ENCODE measurements around the gene EPHB1. TPM values are rescaled to one million over a fixed set of nuclear protein-coding genes. Genes with fewer than 3 reads are reported as not detected.

The EPHB1 gene
- total and polyA plus RNA-seq, 9 donors: 3.5 to 53.4 (median 34.4) TPM

DNA sequence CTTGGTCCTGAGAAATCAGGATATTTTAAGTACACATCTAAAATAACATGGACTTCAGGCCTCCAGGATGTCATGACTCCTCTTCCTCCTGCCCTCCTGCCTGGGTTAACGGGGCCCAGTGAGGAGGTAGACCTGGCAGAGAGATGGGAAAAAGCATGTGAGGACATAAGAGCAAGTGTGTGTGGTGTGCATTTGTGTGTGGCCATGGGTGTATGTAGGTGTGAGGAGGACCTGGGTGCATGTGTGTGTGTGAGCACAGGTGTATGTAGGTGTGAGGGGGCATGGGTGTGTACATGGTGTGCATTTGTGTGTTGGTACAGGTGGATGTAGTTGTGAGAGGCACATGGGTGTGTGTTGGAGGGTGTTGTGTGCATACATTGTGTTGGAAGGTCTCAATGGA, 105.4 kb downstream of the EPHB1 start:
- no peaks in the 10 kb centered on the region for H3K27me3 ChIP-seq (ENCODE audit: control insufficient read depth, insufficient read depth, low read length)
- DNase-seq: no peak
- no peak overlapping the region for H3K4me3 ChIP-seq (ENCODE audit: low read length)
- WGBS (ENCODE audit: insufficient coverage): 83% methylated on average over 1 of the region's 1 CpG
- H3K36me3 ChIP-seq (ENCODE audit: control insufficient read depth, insufficient read depth, low read length): no peaks in the 10 kb centered on the region
- no peaks in the 10 kb centered on the region for H3K9me3 ChIP-seq (replicated peaks; ENCODE audit: control insufficient read depth, low read depth, low read length)
- H3K4me1 ChIP-seq (ENCODE audit: control insufficient read depth, insufficient read depth, low read length): peaks cover 7% of the 10 kb centered on the region
- H3K27ac ChIP-seq (ENCODE audit: low read length): no peak overlapping the region

DNA sequence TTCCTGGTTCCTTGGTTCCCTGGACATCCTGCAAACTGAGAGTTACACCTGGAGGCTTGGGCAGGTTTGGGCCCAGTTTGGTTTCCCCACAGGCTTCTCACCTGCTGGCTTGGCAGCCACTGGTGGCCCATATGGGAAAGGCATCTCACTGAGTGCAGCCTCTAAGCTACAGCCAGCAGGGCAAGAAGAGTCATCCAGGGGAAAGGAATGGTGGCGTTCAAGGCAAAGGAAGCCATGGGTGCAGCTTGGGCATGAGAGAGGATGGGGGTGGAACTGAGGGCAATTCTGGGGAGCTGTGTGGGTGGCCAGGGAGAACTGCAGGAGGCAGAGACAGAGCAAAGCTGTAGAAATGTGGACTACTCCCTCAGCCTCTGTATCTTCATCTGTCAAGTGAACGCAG, 106.4 kb downstream of the EPHB1 start:
- no peaks in the 10 kb centered on the region for H3K27me3 ChIP-seq (ENCODE audit: control insufficient read depth, insufficient read depth, low read length)
- no peak overlapping the region for H3K4me3 ChIP-seq (ENCODE audit: low read length)
- no peak for DNase-seq
- no peaks in the 10 kb centered on the region for H3K36me3 ChIP-seq (ENCODE audit: control insufficient read depth, insufficient read depth, low read length)
- peaks cover 7% of the 10 kb centered on the region for H3K4me1 ChIP-seq (ENCODE audit: control insufficient read depth, insufficient read depth, low read length)
- H3K9me3 ChIP-seq (replicated peaks; ENCODE audit: control insufficient read depth, low read depth, low read length): no peaks in the 10 kb centered on the region
- WGBS (ENCODE audit: insufficient coverage): 44% methylated on average over 1 of the region's 2 CpGs
- H3K27ac ChIP-seq (ENCODE audit: low read length): no peak overlapping the region

DNA sequence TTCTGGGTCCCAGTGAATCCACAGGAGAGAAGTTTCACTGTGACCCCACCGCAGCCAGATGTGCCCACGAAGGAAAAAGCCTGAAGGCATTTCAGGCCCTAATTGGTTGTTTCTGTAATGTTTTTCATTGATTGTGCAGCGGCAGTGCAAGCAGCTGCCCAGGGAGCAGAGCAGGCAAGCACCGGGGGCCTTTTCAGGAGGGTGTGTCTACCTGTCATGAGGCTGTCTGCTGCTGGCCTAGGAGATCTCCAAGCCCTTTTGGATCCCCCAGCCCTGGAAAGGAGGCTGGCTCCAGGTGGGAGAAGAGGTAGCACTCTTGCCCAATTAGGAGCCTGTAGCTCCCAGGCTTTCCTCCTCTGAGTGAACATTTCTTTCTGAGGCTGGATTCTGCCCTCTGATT, 108.8 kb downstream of the EPHB1 start:
- Histone ChIP-seq H3K27ac (ENCODE audit: low read length) (no peak overlapping the region), H3K27me3 (ENCODE audit: control insufficient read depth, insufficient read depth, low read length) (no peaks in the 10 kb centered on the region), H3K36me3 (ENCODE audit: control insufficient read depth, insufficient read depth, low read length) (no peaks in the 10 kb centered on the region), H3K9me3 (replicated peaks; ENCODE audit: control insufficient read depth, low read depth, low read length) (no peaks in the 10 kb centered on the region), H3K4me3 (ENCODE audit: low read length) (no peak overlapping the region), H3K4me1 (ENCODE audit: control insufficient read depth, insufficient read depth, low read length) (peaks cover 7% of the 10 kb centered on the region)
- WGBS (ENCODE audit: insufficient coverage): 43% methylated on average over 4 of the region's 4 CpGs
- DNase-seq: no peak

DNA sequence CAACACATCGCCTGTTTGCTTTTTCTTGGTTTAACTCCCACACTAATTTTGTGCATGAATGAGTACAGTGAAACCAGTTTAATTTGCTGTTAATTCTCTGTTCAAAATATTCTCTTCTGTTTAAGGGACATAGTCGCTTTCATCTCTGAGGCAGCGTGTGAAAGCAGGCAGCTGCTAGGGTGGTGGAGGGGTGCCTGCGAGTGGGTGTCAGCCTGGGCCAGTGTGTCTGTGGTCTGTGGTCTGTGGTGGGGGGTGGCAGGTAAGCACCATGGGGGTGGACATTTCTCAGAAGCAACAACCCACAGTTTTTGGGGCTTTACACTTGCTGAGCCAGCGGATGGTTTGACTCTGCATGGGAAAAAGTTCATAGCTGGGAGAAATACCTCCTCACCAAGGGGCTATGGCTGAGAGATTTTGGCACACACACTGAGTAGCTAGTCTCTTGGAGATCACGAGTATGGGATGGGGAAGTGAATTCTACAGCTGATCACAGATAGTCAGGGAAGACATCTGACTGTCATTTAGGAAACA, 109.2 kb downstream of the EPHB1 start:
- H3K4me1 ChIP-seq (ENCODE audit: control insufficient read depth, insufficient read depth, low read length): peaks cover 7% of the 10 kb centered on the region
- whole genome bisulfite sequencing (ENCODE audit: insufficient coverage): 71% methylated on average over 1 of the region's 6 CpGs
- no peaks in the 10 kb centered on the region for H3K36me3 ChIP-seq (ENCODE audit: control insufficient read depth, insufficient read depth, low read length)

DNA sequence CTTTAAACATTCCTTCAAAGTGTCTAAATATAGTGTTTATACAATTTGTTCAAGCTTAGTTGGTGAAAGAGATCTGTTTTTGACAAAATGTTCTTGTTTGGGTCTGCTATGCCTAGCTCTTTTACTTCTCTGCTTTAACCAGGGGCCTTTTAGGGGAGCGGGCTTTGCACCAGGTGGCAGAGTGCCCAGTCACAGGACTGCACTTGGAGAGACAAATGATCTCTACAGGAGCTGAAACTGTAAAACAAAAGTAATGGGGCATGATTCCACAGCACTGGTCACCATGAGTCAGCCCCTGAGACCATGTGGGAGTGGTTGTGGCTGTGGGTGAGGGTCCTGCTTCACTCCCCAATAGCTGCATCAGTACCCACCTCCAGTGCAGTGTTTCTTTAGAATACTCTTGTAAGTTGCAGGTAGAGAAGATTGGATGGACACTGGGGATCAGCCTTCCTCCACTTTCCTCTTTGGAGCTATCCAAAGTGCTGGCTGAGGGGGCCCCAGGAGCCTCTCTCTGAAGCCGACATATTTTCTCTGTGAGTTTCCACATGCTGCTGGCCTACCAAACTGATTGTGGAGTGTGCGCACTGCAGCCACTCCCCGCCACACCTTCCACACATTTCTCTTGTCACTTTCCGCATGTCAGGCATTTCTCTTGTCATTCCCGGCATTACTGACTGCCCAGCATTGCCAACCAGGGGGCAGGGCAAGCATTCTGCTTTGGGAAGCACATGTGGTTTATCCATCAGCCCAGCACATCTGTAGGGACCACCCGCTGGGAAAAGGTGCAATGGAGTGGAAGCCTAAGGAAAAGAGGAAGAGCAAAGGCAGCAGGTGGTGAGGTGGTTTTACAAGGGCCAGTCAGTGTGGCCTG, 110.0 kb downstream of the EPHB1 start:
- no peaks in the 10 kb centered on the region for H3K36me3 ChIP-seq (ENCODE audit: control insufficient read depth, insufficient read depth, low read length)
- H3K4me1 ChIP-seq (ENCODE audit: control insufficient read depth, insufficient read depth, low read length): peaks cover 7% of the 10 kb centered on the region
- H3K27ac ChIP-seq (ENCODE audit: low read length): no peak overlapping the region
- H3K27me3 ChIP-seq (ENCODE audit: control insufficient read depth, insufficient read depth, low read length): no peaks in the 10 kb centered on the region
- DNase-seq: peak; percentile 57
- 59% methylated on average over 6 of the region's 7 CpGs for WGBS (ENCODE audit: insufficient coverage)
- H3K9me3 ChIP-seq (replicated peaks; ENCODE audit: control insufficient read depth, low read depth, low read length): no peaks in the 10 kb centered on the region
- H3K4me3 ChIP-seq (ENCODE audit: low read length): no peak overlapping the region

More for the DNA sequence above, 109.2 kb downstream of the EPHB1 start:
- Histone ChIP-seq H3K4me3 (ENCODE audit: low read length) (no peak overlapping the region), H3K9me3 (replicated peaks; ENCODE audit: control insufficient read depth, low read depth, low read length) (no peaks in the 10 kb centered on the region), H3K27ac (ENCODE audit: low read length) (no peak overlapping the region), H3K27me3 (ENCODE audit: control insufficient read depth, insufficient read depth, low read length) (no peaks in the 10 kb centered on the region)
- DNase-seq: peak; percentile 13

DNA sequence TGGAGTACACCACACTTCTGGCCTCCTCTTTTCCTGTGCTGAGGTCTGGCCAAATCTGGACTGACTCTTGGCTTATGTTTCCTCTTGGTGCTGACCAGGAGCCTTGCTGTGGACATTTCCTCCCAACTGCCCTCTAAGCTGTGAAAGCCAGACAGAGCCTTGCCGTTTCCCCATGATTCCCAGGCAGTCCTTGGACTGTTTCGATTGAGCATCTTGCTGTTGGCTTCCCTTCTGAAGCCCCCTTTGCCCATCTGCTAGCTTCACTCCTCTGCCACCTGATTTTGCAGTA, 110.5 kb downstream of the EPHB1 start:
- Histone ChIP-seq H3K4me3 (ENCODE audit: low read length) (no peak overlapping the region), H3K27ac (ENCODE audit: low read length) (no peak overlapping the region), H3K4me1 (ENCODE audit: control insufficient read depth, insufficient read depth, low read length) (peaks cover 7% of the 10 kb centered on the region), H3K9me3 (replicated peaks; ENCODE audit: control insufficient read depth, low read depth, low read length) (no peaks in the 10 kb centered on the region), H3K36me3 (ENCODE audit: control insufficient read depth, insufficient read depth, low read length) (no peaks in the 10 kb centered on the region), H3K27me3 (ENCODE audit: control insufficient read depth, insufficient read depth, low read length) (no peaks in the 10 kb centered on the region)
- no peak for DNase-seq
- 90% methylated on average over 2 of the region's 2 CpGs for WGBS (ENCODE audit: insufficient coverage)

DNA sequence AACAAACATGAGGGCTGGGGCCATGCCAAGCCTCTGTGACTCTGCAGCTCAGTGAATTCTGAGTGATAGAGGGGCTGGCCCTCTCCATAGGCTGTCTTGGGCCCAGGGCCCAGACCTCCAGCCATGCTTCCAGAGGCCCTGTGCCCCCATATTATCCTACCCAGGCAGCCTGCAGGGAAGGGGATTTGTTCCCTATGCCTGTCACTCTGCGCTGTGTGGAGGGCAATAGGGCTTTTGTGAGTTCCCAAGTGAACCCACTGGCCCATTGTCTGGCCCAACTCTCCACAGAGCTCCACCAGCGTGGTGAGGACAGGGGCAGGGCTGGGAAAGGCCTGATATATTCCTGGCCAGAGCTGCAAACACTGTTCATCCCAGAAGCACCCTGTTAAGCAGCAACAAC, 113.2 kb downstream of the EPHB1 start:
- no peaks in the 10 kb centered on the region for H3K27me3 ChIP-seq (ENCODE audit: control insufficient read depth, insufficient read depth, low read length)
- H3K4me1 ChIP-seq (ENCODE audit: control insufficient read depth, insufficient read depth, low read length): peaks cover 7% of the 10 kb centered on the region
- H3K27ac ChIP-seq (ENCODE audit: low read length): no peak overlapping the region
- no peak overlapping the region for H3K4me3 ChIP-seq (ENCODE audit: low read length)
- WGBS (ENCODE audit: insufficient coverage): no CpG with 5 or more reads among the region's 2 CpGs
- H3K36me3 ChIP-seq (ENCODE audit: control insufficient read depth, insufficient read depth, low read length): no peaks in the 10 kb centered on the region
- no peaks in the 10 kb centered on the region for H3K9me3 ChIP-seq (replicated peaks; ENCODE audit: control insufficient read depth, low read depth, low read length)
- no peak for DNase-seq

DNA sequence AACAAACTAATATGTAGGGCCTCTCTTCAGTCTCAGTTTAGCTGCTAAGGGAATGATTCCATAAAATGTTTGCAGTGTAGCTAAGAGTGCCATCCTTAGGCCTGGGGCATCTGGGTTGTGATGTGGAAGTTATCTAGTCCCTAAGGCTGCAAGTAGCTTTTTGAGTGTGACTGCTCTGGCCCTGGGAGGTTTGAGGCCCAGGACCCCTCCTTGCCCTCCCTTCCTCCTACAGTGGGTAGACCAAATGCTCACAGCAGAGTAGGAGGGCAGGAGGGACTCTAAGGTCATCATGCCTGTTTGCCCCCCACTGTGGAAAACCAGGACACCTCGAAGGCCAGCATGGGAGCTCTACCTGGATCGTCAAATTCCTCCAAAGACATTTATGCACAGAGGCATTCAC, 115.0 kb downstream of the EPHB1 start:
- H3K36me3 ChIP-seq (ENCODE audit: control insufficient read depth, insufficient read depth, low read length): no peaks in the 10 kb centered on the region
- DNase-seq: no peak
- H3K27me3 ChIP-seq (ENCODE audit: control insufficient read depth, insufficient read depth, low read length): no peaks in the 10 kb centered on the region
- H3K27ac ChIP-seq (ENCODE audit: low read length): no peak overlapping the region
- H3K4me3 ChIP-seq (ENCODE audit: low read length): no peak overlapping the region
- no CpG with 5 or more reads among the region's 2 CpGs for WGBS (ENCODE audit: insufficient coverage)
- H3K4me1 ChIP-seq (ENCODE audit: control insufficient read depth, insufficient read depth, low read length): no peaks in the 10 kb centered on the region
- H3K9me3 ChIP-seq (replicated peaks; ENCODE audit: control insufficient read depth, low read depth, low read length): no peaks in the 10 kb centered on the region

DNA sequence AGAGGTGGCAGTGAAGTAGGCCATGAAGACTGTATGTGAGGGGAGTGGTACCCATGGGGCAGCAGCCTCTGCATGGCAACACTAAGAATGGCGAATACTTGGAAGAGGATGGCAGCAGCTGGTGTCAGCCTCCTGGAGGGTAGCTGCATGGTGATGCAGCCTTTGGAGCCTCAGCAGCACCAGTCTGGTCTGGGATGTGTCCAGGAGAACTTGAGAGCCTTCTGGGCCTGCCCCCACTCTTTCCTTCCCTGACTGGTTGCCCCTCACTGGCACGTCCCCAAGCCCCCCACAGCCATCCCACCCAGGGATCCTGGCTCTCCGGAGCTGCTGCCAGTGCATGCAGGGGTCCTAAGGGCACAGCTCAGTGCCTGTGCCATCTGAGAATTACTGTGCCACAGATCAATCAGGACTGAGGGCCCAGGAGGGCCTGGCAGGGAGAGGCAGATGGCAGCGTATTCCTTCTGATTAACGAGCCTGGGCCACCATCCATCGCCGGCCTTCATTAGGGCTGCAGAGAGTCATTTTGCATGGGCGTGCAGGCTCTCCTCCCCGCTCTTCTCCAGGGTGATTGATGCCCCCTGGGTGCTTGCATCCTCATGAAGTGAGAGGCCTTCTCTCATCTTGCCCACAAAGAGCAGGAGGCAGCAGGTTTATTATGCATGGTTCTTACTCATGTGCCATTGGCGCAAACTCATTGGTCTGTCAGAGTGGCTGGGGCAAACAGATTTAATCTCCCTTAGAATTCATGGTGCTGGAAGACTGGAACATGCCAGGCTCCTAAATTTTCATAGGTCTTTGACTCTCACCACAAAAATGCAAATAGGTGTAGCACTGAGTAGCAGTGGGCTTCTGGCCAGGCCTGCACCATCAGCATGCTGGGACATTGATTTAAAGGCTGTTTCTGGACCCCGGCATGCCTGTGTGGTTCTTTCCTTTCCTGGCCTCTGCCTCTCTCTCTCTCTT, 116.8 kb downstream of the EPHB1 start:
- no peak for DNase-seq
- WGBS (ENCODE audit: insufficient coverage): 88% methylated on average over 8 of the region's 11 CpGs
- no peaks in the 10 kb centered on the region for H3K4me1 ChIP-seq (ENCODE audit: control insufficient read depth, insufficient read depth, low read length)
- H3K4me3 ChIP-seq (ENCODE audit: low read length): no peak overlapping the region
- H3K27ac ChIP-seq (ENCODE audit: low read length): no peak overlapping the region
- H3K36me3 ChIP-seq (ENCODE audit: control insufficient read depth, insufficient read depth, low read length): no peaks in the 10 kb centered on the region
- no peaks in the 10 kb centered on the region for H3K9me3 ChIP-seq (replicated peaks; ENCODE audit: control insufficient read depth, low read depth, low read length)
- H3K27me3 ChIP-seq (ENCODE audit: control insufficient read depth, insufficient read depth, low read length): no peaks in the 10 kb centered on the region

DNA sequence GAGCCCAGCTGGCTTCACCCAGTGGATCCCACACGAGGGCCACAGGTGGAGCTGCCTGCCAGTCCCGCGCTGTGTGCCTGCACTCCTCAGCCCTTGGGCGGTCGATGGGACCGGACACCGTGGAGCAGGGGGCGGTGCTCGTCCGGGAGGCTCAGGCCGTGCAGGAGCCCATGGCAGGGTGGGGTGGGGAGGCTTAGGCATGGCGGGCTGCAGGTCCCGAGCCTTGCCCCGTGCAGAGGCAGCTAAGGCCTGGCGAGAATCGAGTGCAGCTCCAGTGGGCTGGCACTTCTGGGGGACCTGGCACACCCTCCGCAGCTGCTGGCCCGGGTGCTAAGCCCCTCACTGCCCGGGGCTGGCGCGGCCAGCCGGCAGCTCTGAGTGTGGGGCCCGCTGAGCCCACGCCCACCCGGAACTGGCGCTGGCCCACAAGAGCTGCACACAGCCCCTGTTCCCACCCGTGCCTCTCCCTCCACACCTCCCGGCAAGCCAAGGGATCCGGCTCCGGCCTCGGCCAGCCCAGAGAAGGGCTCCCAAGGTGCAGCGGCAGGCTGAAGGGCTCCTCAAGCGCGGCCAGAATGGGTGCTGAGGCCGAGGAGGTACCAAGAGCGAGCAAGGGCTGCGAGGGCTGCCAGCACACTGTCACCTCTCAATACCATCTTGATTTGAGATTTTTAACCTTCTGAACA, 121.4 kb downstream of the EPHB1 start:
- WGBS (ENCODE audit: insufficient coverage): 90% methylated on average over 30 of the region's 37 CpGs
- Histone ChIP-seq H3K4me3 (ENCODE audit: low read length) (no peak overlapping the region), H3K4me1 (ENCODE audit: control insufficient read depth, insufficient read depth, low read length) (no peaks in the 10 kb centered on the region), H3K9me3 (replicated peaks; ENCODE audit: control insufficient read depth, low read depth, low read length) (no peaks in the 10 kb centered on the region), H3K36me3 (ENCODE audit: control insufficient read depth, insufficient read depth, low read length) (no peaks in the 10 kb centered on the region), H3K27me3 (ENCODE audit: control insufficient read depth, insufficient read depth, low read length) (no peaks in the 10 kb centered on the region), H3K27ac (ENCODE audit: low read length) (no peak overlapping the region)
- DNase-seq: no peak
